NCI-H446 treated with DMSO at 0.1 percent for 48 hours (cell line): ENCODE results near the gene PTBP3.
"Not testable (repeated sequence)": the region's sequence is repeated elsewhere in the genome, so short reads cannot be mapped to it uniquely, and the experiment has no call there.

Source experiments
- DNase-seq: peaks from one replicate; lab custom pipeline; 2025; lab: John Stamatoyannopoulos, UW

PTBP3 gene

DNA sequence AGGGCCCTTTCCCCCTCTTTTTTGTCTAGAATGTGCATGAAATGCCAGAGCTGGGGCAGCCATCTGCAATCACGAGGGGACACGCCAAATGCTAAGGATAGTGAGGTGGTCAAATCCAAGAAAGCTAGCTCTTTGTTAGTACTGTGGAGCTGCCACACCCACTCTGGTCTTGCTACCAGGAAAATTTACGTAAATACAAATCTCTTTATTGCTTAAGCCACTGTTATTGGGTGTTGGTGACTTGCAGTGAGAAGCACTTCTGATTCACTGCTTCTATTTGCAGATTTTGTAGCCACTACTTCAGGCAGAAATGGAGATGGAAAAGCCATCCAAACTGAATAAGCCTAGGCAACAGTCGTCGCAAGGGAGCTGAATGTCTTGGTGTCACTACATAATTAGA, 132.7 kb downstream of the PTBP3 start:
- DNase-seq: no peak

DNA sequence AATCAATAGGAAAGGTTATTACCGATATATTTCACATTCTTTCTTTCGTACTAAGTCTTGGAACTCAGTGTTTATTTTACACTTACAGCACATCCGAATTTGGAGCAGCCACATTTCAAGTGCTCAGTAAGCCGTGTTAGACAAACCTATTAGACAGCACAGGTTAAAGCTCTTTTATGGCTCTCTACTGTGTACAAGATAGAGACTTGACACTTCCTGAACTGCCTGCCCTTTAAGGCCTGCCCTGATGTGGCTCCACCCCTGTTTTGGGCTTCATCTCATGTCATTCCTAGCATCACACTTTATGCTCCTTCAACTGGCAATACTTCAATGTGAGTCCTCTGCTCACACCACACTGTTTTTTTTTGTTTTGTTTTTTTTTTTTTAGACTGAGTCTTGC, 134.8 kb downstream of the PTBP3 start:
- no peak for DNase-seq

DNA sequence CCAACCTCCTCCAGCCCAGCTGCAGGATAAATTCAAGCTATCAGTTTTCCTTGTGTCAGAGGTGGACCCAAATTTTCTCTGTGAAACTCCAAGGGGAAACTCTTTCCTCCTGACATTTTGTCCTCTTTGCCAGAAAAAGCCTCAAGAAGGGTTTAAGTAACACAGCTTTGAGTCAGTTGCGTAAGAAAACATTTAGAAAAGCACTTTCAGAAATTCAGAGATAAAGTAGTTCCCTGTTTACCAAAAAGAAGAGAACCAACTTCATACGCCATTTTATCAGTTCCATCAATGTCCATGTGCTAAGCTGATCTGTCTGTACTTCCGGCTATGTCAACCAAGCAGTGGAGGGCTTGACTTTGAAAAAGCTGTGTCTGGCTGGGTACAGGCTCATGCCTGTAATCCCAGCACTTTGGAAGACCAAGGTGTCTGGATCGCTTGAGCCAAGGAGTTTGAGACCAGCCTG, 138.4 kb downstream of the PTBP3 start:
- no peak for DNase-seq

DNA sequence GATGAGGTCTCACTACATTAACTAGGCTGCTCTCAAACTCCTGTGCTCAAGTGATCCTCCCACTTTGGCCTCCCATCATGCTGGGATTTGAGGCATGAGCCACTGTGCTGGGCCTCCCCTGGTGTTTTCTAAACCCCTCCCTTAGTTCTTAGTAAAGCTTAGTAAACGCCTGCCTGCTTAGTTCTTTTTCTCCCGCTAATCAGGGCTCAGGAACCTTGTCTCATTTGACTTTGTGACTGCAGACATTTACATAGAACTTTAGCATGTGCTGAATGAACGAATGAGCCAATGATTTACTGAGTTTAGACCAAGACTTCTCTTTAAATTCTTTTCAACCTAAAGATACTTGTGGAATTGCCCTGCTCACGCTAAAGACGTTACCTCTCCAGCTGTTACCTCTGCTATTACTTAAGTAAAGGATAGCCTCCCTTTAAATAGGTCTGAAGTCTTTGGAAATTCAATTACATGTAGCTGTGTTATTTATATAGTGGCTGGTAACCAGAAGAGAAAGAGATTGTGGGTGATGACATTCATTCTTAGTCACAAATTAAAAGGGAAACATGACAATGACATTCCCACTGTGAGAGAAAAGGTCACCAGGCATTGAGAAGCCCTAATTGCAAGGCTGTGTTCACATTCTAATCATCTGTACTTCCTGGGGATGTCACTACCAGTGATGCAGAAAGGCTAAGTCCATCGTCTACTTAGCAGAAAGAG, 139.7 kb downstream of the PTBP3 start:
- DNase-seq: no peak

DNA sequence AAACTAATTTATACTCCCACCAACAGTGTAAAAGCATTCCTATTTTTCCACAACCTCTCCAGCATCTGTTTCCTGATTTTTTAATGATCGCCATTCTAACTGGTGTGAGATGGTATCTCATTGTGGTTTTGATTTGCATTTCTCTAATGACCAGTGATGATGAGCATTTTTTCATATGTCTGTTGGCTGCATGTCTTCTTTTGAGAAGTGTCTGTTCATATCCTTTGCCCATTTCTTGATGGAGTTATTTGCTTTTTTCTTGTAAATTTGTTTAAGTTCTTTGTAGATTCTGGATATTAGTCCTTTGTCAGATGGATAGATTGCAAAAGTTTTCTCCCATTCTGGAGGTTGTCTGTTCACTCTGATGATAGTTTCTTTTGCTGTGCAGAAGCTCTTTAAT, 143.1 kb downstream of the PTBP3 start:
- DNase-seq: not testable (repeated sequence)

DNA sequence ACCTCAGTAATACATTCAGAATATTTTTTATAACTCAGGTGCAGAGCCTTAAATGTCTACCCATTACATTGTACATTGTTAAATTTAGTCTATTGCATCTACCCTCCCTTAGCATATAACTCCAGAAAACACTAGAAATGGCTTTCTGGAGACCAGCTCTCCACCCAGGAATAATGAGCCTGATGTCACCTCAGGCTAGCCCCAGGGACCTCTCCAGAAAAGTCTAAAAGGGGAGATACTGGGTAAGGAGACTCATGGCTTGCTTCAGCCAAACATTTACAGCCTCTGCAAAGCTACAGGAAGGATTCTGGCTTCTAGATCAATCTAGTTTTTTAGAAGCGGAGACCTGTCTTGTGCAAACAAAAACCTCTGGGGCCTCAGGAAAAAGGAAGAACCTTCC, 144.5 kb downstream of the PTBP3 start:
- no peak for DNase-seq

DNA sequence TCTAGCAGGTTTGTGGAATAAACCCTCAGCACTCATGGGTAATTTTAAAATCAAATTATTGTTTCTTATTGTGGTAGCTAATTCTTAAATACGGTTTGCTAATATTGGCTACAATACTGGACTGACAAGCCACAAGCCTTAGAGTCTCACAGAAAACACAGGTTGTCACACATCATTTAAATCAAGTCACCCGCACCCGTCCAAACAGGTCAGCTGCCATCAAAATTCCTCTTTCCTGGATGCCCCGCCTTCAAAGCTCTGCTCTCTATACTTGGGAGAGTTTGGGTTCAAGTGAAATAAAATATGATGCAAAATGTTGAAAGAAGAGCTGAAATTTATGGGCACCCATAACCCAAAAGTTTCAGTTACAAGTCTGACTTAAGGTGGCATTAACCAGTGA, 146.0 kb downstream of the PTBP3 start:
- DNase-seq: no peak

DNA sequence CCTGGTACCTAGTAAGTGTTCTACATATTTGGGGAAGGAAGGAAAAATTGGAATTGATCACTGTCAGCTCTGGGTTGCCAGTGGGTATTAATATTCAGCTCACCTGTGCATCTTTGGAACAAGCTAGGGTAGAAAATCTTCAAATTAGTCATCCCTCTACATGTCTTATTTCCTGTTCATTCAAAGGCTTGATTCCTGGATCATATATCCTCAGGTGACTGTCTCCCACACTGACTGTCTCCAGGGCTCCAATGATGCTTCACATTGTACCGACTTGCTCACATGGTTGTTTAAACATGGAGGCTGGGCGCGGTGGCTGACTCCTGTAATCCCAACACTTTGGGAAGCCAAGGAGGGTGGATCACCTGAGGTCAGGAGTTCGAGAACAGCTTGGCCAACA, 146.7 kb downstream of the PTBP3 start:
- DNase-seq: no peak

DNA sequence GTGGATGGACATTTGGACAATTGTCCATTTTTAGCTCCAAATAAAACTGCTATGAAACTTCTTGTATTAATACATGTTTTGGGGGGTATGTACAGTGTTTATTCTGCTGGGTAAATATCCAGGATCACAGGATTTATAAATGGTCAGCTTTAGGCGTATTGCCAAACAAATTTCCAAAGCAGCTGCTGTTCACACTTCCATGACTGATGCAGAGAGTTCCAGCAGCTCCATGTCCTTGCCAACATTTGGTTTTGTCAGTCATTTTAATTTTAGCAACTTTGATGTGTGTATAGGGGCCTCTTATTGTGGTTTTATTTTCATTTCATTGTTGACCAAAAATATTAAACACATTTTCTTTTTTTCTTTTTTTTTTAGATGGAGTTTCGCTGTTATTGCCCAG, 148.5 kb downstream of the PTBP3 start:
- no peak for DNase-seq

DNA sequence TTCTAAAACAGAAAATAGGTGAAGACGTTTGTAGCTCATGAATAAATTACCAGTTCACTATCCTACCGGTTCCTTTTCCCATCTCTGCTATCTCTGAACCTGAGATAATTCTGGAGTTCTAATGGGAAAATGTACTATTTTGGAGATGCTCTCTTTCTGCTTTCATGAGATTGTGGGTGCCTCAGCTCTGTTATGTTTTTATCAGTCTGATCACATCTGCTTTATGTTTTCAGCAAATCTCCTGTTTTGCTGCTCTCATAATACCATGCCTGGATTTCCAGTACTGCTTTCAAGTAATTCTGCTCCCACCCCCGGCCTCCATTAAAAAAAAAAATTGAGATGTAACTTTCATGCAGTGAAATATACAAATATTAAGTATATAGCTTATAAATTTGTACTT, 149.2 kb downstream of the PTBP3 start:
- no peak for DNase-seq

DNA sequence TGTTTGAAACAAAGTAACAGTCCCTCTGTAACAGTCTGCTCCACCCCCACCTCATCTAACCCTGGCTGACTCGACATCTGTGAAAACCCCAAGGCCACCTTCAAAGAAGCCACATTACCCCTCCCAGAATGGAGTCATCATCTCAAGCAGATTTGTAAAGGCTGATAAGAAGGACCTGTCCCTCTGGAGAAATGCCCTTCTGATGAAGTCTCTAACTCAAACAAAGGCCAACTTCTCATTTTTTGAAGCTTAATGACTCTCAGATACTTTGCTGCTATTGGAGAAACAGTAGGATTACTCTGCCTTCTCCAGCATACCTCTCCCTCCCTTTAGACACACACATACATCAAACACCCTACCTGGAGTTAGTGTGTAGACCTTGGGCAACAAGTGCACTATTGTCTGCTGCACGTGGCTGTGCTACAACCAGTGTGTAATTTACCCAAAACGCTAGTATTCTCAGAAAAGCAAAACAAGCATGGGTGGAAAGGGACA, 153.0 kb downstream of the PTBP3 start:
- no peak for DNase-seq

DNA sequence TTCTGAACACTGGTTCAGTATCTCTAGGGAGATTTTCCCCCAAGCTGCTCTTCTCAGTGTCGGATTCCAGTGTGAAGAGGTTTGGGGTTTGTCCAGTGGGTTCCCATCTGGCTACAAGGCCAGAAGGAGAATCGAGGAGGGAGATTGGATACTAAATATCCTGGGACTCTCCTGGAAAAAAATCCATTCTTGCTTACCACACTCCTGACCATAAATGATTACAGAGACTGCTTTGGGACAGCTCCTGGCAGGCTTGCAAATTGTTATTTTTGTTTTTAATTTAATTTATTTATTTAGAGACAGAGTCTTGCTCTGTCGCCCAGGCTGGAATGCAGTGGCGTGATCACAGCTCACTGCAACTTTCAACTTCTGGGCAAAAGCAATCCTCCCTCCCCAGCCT, 153.6 kb downstream of the PTBP3 start:
- no peak for DNase-seq

DNA sequence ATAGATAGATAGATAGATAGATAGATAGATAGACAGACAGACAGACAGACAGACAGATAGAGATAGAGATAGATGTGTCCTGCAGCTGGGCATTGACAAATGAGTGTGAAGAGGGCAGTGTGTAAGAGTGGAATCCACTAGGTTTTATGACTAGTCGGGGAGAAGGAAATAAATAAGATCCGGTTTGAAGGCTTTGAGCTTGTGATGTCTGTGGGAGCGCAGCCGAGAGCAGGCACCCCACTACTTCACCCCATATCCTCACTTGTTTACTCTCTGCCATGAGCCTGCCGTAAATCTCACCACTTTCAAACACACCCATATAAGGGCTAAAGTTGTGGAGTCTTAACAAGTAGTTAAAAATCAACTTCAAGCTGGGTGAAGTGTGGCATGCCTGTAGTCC, 156.9 kb downstream of the PTBP3 start:
- DNase-seq: no peak

DNA sequence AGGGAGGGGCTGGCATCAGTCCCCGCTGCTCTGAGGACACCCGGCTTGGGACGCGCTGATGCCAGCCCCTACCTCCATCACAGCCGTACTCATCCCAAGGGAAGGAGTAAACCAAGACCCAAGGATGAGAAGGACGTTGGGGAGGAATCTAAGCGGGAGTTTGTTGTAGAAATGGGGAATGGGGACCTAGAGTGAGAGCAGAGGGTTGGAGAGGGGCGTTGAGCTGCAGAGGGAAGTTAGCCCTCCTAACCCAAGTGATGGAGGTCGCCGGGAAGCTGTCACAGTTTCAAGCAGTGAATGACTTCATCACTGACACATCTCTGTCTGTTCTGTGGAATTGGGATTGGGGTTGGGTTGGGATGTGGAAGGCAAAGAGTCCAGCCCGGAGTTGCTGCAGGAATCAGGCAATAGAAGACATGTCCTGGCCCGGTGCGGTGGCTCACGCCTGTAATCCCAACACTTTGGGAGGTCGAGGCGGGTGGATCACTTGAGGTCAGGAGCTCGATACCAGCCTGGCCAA, 157.6 kb downstream of the PTBP3 start:
- DNase-seq: no peak

DNA sequence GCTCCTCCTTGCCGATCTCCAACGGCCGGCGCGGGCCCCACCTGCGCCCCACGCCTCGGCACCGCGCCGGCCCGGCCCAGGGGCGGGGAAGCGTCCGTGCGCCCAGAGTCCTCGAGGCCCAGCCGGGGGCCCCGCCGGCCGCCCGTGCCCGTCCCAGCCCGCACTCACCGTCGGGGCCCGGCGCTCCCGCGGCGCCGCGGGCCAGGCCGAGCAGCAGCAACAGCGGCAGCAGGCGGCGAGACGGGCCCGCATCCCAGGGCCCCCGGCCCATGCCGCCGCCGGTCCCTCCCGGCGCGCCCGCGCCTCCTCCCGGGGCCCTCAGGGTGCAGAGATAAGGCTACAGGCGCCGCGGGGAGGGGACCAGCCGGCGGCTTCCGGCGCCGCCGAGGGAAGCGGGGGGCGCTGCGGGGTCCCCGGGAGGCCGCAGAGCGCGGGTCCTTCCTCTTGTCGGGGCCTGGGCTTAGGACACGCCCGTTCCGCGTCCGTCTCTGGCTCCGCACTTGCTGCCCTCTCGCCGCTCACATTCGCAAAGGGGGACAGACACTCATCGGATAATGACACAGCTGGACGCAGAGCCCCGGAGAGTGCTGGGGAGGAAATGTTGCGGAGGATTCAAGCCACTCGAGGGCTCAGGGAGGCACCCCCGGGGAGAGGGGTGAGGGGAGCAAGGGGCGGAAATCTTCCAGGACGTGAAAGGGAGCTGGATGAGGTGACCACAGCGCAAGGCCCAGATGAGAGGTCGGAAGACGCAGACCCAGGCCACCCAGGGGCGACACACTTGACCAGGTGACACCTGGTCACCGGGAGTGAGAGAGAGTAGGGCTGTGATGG, 158.2 kb downstream of the PTBP3 start, which contains the start of gene SUSD1:
Gene SUSD1 (minus strand): TSS at position 333 of the 831 bp plus-strand sequence. CDS start 62 bp downstream, at position 271.
- no peak for DNase-seq

DNA sequence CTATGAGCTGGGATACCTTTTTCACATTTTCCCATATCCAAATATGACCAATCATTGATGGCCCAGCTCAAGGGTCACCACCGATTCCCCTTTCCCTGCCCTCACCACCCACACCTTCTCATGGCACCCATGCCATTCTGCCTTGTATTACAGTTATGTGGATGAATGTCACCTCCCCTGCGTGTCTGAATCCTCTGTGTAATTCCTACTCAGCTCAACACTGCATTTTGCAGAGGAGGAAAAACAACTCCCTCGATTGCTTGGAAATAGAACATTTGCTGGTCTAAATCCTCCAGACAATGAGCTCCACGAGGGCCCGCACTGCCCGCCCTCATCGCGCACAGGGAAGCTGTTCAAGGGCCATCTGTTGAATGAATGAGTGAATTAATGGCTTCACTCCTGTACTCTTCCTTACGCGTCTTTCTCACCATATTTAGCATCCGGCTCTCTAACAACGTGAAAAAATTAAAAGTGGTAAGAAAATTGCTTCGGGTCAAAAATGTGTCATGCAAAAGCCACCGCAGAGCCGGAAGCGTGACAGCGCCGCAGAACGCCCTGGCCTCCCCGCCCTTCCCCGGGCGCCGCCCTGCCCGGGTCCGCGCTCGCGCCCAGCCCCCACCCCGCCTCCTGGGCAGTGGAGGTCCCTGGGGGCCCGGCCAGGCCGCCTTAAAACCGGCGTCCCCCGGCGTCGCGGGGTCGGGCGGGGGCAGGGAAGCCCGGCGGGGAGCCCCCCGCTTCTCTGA, 159.0 kb downstream of the PTBP3 start:
- DNase-seq: no peak

DNA sequence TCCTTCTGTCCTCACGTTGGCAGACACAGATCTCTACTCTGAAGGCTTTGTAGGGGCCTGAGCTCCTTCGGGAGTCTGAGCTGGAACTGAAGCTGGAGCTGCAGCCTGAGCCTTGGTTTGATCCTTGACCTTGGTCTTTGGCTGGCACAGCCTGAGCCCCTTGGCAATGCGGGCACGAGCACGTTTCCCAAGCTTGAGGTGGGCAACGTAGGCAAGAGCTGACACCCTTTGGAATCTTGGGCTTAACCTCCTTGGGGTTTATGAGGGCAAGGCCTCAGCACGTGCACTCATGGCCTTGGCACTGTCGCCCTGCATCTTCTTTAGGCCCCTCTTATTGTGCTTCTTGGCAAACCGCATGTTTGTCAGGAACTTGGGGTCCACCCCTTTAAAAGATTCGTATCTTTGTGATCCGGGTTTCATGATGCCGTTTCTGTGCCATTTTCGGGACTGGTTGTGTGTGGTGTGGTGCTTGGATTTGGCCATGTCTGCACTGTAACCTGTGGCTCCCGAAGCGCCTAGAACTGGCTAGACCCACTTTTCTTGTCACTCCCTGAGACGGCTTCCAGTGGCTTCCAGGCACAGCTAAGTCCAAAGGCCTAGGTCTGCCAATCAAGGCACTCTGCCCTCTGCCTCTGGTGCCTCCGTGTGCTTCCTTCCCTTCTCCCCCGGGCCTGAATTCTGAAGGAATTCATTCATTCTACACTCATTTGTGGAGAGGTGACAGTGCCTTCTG, 159.8 kb downstream of the PTBP3 start:
- no peak for DNase-seq

DNA sequence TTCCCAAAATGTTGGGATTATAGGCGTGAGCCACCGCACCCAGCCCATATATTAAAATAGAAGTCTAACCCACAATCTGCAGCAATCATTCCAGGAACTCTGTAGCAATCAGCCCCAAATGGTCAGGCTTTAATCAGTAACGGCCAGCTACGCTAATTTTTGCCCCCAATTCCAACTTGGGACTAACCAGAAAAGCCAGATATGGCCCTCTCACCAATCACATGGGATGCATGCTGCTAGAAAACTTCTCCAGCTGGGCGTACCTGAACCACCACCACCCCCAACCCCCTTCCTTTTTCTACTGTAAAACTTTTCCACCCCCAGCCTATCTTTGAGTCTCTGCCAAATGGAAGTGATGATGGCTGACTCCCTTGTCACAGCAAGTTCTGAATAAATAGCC, 162.5 kb downstream of the PTBP3 start:
- no peak for DNase-seq

DNA sequence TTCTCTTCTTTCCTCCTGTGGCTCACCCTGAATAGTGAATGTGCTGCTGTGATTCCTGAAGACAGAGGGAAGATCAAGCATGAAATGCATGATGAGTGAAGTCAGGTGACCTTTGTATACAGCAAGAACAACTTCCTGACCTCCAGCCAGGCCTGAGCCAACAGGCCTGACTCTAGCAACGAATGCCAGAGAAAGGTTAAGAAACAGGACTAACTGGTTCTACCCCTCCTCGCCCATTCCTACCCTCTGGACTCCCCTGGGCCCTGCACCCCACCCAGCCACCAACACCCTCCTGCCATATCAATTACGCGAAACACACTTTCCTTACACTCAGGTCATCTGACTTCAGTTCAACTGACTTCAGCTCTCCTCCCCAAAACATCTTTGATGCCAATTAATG, 163.2 kb downstream of the PTBP3 start:
- DNase-seq: no peak

DNA sequence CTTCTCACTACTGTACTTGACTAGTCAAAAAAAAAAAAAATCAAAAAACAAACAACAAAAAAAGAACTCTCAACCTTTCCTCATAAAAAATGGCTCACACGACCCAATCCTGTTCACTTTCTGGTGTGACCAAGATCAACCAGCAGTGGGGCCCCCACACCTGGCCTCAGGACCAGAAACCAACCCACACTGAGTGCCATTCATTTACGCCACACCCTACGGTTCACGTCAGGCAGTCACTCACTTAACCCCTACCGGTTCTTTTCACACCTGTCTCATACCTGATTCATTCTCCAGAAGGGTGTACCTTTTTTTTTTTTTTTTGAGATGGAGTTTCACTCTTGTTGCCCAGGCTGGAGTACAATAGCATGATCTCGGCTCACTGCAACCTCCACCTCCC, 164.1 kb downstream of the PTBP3 start:
- DNase-seq: no peak

DNA sequence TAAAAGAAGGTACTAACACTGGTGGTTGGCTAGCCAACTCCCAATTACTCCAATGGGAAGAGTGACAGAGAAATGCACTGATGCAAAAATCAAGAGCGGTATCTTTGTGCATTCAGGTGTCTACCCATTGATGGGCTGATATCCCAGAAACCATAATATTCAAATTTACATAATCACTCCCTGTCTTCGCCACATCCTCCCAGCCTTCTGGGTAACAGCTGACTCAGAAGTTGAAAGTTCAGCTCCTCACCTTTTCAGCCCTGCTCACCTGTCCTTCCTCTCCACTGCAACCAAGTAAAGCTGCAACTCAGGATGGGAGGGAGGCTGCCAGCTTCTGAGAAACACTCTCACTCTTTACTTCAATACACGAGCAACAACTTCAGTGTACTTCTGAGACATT, 165.2 kb downstream of the PTBP3 start:
- no peak for DNase-seq
